ENCODE measurements around the gene CYTH1.

CYTH1 gene

GRCh38 chr17:78726513-78726912, 55.6 kb downstream of the CYTH1 start:
- TF ChIP-seq CTCF (IDR thresholded peaks at IDR 0.05; ENCODE audit: low read depth, low read length), result no peak
- DNase-seq (ENCODE audit: extremely low read depth, low read depth), result no peak

GRCh38 chr17:78725448-78726021, 56.5 kb downstream of the CYTH1 start:
- TF ChIP-seq CTCF (IDR thresholded peaks at IDR 0.05; ENCODE audit: low read depth, low read length), result no peak
- no peak for DNase-seq (ENCODE audit: extremely low read depth, low read depth)

- TF ChIP-seq CTCF (IDR thresholded peaks at IDR 0.05; ENCODE audit: low read depth, low read length), result no peak
These were observed 57.1 kb downstream of the CYTH1 start for GRCh38 chr17:78724999-78725398.

GRCh38 chr17:78724544-78724943, 57.5 kb downstream of the CYTH1 start:
- no peak for TF ChIP-seq CTCF (IDR thresholded peaks at IDR 0.05; ENCODE audit: low read depth, low read length)
- DNase-seq (ENCODE audit: extremely low read depth, low read depth), result no peak

More at GRCh38 chr17:78724999-78725398, 57.1 kb downstream of the CYTH1 start:
- DNase-seq (ENCODE audit: extremely low read depth, low read depth), result no peak

- TF ChIP-seq CTCF (IDR thresholded peaks at IDR 0.05; ENCODE audit: low read depth, low read length), result no peak
- no peak for DNase-seq (ENCODE audit: extremely low read depth, low read depth)
These were observed 58.1 kb downstream of the CYTH1 start for GRCh38 chr17:78723957-78724356.

GRCh38 chr17:78723001-78723796, 58.9 kb downstream of the CYTH1 start:
- no peak for TF ChIP-seq CTCF (IDR thresholded peaks at IDR 0.05; ENCODE audit: low read depth, low read length)
- DNase-seq (ENCODE audit: extremely low read depth, low read depth), result no peak

GRCh38 chr17:78722246-78722761, 59.8 kb downstream of the CYTH1 start:
- DNase-seq (ENCODE audit: extremely low read depth, low read depth), result no peak
- TF ChIP-seq CTCF (IDR thresholded peaks at IDR 0.05; ENCODE audit: low read depth, low read length), result no peak

All from AG09319 (cell line).